KG1 (cell line): ENCODE data around the gene CNPPD1.
A peak's percentile ranks its signal among the peaks of the same experiment; 100 is the strongest.

Source experiments
- DNase-seq: peaks from one replicate; lab custom pipeline; 2025; lab: John Stamatoyannopoulos, UW

Gene CNPPD1

GRCh38 chr2:219179601-219180465 is 3.1 kb upstream of the CNPPD1 start:
- DNase-seq: no peak

GRCh38 chr2:219178377-219179175 is 1.9 kb upstream of the CNPPD1 start:
- DNase-seq: no peak

- DNase-seq: peak; percentile 75
Measured at GRCh38 chr2:219177552-219178376, 1.0 kb upstream of the CNPPD1 start, which contains the start of gene RETREG2. RETREG2 (plus strand) TSS chr2:219178275; CDS start chr2:219178353, 78 bp downstream.

GRCh38 chr2:219175928-219176817 is 552 bp downstream of the CNPPD1 start:
- peak; percentile 21 for DNase-seq

GRCh38 chr2:219175486-219175885 is 1.2 kb downstream of the CNPPD1 start:
- no peak for DNase-seq

- DNase-seq: no peak
Measured at GRCh38 chr2:219174801-219175200, 1.9 kb downstream of the CNPPD1 start.

GRCh38 chr2:219174146-219174545 is 2.6 kb downstream of the CNPPD1 start:
- no peak for DNase-seq

GRCh38 chr2:219173176-219173575 is 3.5 kb downstream of the CNPPD1 start:
- DNase-seq: no peak

GRCh38 chr2:219172231-219173154 is 4.2 kb downstream of the CNPPD1 start:
- DNase-seq: no peak

GRCh38 chr2:219171231-219171651 is 5.5 kb downstream of the CNPPD1 start:
- peak; percentile 18 for DNase-seq

GRCh38 chr2:219169930-219170654 is 6.6 kb downstream of the CNPPD1 start, which contains the start of gene SLC23A3:
SLC23A3 (minus strand) TSS chr2:219170029; CDS start chr2:219169984, 45 bp downstream.
- no peak for DNase-seq

GRCh38 chr2:219168932-219169331 is 7.8 kb downstream of the CNPPD1 start:
- no peak for DNase-seq

GRCh38 chr2:219168526-219168925 is 8.2 kb downstream of the CNPPD1 start:
- no peak for DNase-seq

GRCh38 chr2:219167997-219168396 is 8.7 kb downstream of the CNPPD1 start:
- DNase-seq: no peak

- DNase-seq: no peak
Measured at GRCh38 chr2:219165058-219165911, 11.4 kb downstream of the CNPPD1 start.

GRCh38 chr2:219163156-219163555 is 13.6 kb downstream of the CNPPD1 start:
- no peak for DNase-seq

- DNase-seq: no peak
Measured at GRCh38 chr2:219161097-219161496, 15.6 kb downstream of the CNPPD1 start.
